ENCODE data around the gene GALNT17.

DNA sequence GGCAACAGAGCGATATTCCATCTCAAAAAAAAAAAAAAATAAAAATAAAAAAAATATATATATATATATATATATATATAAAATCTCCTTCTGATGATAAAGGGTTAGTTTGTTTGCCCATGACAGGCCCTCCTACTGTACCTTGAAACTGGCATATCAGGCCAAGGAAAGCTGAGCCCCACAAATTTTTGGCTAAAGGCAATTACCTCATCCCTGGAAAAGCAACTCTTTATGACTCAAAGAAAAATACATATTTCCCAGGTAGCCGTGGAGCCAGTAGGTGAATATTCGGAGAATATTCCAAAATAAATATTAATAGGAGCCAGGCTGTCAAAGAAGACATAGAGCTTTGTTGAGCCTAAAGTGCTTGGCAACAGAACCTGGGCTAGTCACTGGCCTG is 245.1 kb downstream of the GALNT17 start:
- TF ChIP-seq, protein P1, sequence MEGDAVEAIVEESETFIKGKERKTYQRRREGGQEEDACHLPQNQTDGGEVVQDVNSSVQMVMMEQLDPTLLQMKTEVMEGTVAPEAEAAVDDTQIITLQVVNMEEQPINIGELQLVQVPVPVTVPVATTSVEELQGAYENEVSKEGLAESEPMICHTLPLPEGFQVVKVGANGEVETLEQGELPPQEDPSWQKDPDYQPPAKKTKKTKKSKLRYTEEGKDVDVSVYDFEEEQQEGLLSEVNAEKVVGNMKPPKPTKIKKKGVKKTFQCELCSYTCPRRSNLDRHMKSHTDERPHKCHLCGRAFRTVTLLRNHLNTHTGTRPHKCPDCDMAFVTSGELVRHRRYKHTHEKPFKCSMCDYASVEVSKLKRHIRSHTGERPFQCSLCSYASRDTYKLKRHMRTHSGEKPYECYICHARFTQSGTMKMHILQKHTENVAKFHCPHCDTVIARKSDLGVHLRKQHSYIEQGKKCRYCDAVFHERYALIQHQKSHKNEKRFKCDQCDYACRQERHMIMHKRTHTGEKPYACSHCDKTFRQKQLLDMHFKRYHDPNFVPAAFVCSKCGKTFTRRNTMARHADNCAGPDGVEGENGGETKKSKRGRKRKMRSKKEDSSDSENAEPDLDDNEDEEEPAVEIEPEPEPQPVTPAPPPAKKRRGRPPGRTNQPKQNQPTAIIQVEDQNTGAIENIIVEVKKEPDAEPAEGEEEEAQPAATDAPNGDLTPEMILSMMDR (conservative IDR thresholded peaks at IDR 0.05; ENCODE audit: low read depth, low read length), result no peak
- no peak for TF ChIP-seq EZH2 (IDR thresholded peaks at IDR 0.05; ENCODE audit: low read length, unreplicated experiment)
